SK-N-SH treated with all-trans-retinoic acid at 6 μM for 48 hours (cell line): ENCODE results near the gene MINK1.

ENCODE experiments used
- ATAC-seq: fragments of 200-7000 bp; cut with Tn5 transposase; 3 replicates; pipeline ENCODE4 v1.9.1; 2020; ENCODE audit warnings: mild to moderate bottlenecking, moderate library complexity
- ARNTL ChIP-seq: fragments of 450-650 bp; formaldehyde crosslinking; IDR thresholded peaks from 2 replicates; pipeline ENCODE4 v1.5.0; 2020; ENCODE audit warnings: low read depth, mild to moderate bottlenecking, moderate library complexity, borderline replicate concordance
- BACH2 ChIP-seq: fragments of 250-450 bp; sonication (Bioruptor Pico); IDR thresholded peaks from 2 replicates; pipeline ENCODE4 v1.9.0; 2021; ENCODE audit warnings: mild to moderate bottlenecking, borderline replicate concordance
- CSDC2 ChIP-seq: fragments of 250-450 bp; sonication (Bioruptor Pico); IDR thresholded peaks from 2 replicates; pipeline ENCODE4 v1.5.0; 2020; ENCODE audit warnings: mild to moderate bottlenecking, moderate library complexity
- GLIS3 ChIP-seq: fragments of 250-450 bp; sonication (Bioruptor Pico); IDR thresholded peaks from 2 replicates; pipeline ENCODE4 v1.5.0; 2020; ENCODE audit warnings: mild to moderate bottlenecking, moderate library complexity
- OSR1 ChIP-seq: fragments of 250-450 bp; sonication (Bioruptor Pico); IDR thresholded peaks from 2 replicates; pipeline ENCODE4 v1.8.0; 2022; ENCODE audit warnings: moderate library complexity, mild to moderate bottlenecking, inconsistent platforms
- PPARA ChIP-seq: fragments of 250-450 bp; sonication (Bioruptor Pico); IDR thresholded peaks from 2 replicates; pipeline ENCODE4 v1.5.0; 2020; ENCODE audit warnings: mild to moderate bottlenecking, borderline replicate concordance
- TCF4 ChIP-seq: fragments of 250-450 bp; sonication (Bioruptor Pico); IDR thresholded peaks from 2 replicates; pipeline ENCODE4 v1.8.0; 2021; ENCODE audit warnings: mild to moderate bottlenecking, moderate library complexity, borderline replicate concordance
- TOX ChIP-seq: fragments of 250-450 bp; sonication (Bioruptor Pico); IDR thresholded peaks from 2 replicates; pipeline ENCODE4 v1.8.0; 2021; ENCODE audit warnings: mild to moderate bottlenecking, moderate library complexity, borderline replicate concordance
- ZFP3 ChIP-seq: fragments of 250-450 bp; sonication (Bioruptor Pico); IDR thresholded peaks from 2 replicates; pipeline ENCODE4 v1.5.0; 2020; ENCODE audit warnings: mild to moderate bottlenecking, moderate library complexity
- ZFP30 ChIP-seq: fragments of 450-650 bp; formaldehyde crosslinking; IDR thresholded peaks from 2 replicates; pipeline ENCODE4 v1.5.0; 2022; ENCODE audit warnings: mild to moderate bottlenecking, moderate library complexity
- ZNF565 ChIP-seq: fragments of 450-650 bp; formaldehyde crosslinking; conservative IDR thresholded peaks from 2 replicates; pipeline ENCODE4 v1.5.0; 2020; ENCODE audit warnings: low read depth, mild to moderate bottlenecking, moderate library complexity
- ZNF70 ChIP-seq: fragments of 450-650 bp; formaldehyde crosslinking; IDR thresholded peaks from 2 replicates; pipeline ENCODE4 v1.5.0; 2020; ENCODE audit warnings: mild to moderate bottlenecking, moderate library complexity
- ZNF8 ChIP-seq: fragments of 450-650 bp; formaldehyde crosslinking; IDR thresholded peaks from 2 replicates; pipeline ENCODE4 v1.5.0; 2020; ENCODE audit warnings: mild to moderate bottlenecking, moderate library complexity
- TF ChIP-seq, protein P1 (sequence below): fragments of 250-450 bp; sonication (Bioruptor Pico); IDR thresholded peaks from 2 replicates; pipeline ENCODE4 v1.5.1; 2020; ENCODE audit warnings: low read depth, mild to moderate bottlenecking, moderate library complexity
- TF ChIP-seq, protein P2 (sequence below): fragments of 250-450 bp; sonication (Bioruptor Pico); IDR thresholded peaks from 2 replicates; pipeline ENCODE4 v1.8.0; 2020; ENCODE audit warnings: mild to moderate bottlenecking, moderate library complexity, borderline replicate concordance
- TF ChIP-seq, protein P3 (sequence below): fragments of 250-450 bp; sonication (Bioruptor Pico); IDR thresholded peaks from 2 replicates; pipeline ENCODE4 v1.5.1; 2021; ENCODE audit warnings: mild to moderate bottlenecking, moderate library complexity
- TF ChIP-seq, protein P4 (sequence below): fragments of 250-450 bp; sonication (Bioruptor Pico); IDR thresholded peaks from 2 replicates; pipeline ENCODE4 v1.5.0; 2020; ENCODE audit warnings: mild to moderate bottlenecking, moderate library complexity
- TF ChIP-seq, protein P5 (sequence below): fragments of 250-450 bp; sonication (Bioruptor Pico); IDR thresholded peaks from 2 replicates; pipeline ENCODE4 v1.8.0; 2021; ENCODE audit warnings: low read depth, mild to moderate bottlenecking, moderate library complexity, borderline replicate concordance

MINK1 gene

DNA sequence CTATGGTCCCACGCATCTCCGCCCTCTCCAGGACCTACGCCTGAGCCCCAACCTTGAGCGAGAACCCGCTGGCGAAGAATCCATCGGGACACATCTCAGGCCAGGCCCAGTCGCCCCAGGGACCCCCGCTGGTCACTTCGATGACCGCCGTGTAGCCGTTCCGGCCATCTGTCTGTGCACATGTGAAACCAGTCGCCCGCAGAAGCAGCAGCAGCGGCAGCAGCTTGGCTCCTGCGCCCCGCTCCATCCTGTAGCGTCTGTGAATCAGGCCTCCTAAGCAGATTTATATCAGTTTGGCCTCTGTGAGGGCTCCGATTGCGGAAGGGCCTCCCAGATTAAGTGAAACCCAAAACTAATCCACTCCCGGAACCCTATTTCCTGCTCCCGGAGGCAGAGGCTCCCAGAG is 47.0 kb upstream of the MINK1 start, which contains the start of gene VMO1:
VMO1 (minus strand) TSS at position 259 of the 406 bp plus-strand sequence; CDS start at position 247, 12 bp downstream.
- TF ChIP-seq ZNF70 (CRISPR knock-in tag), result no peak
- no peak for TF ChIP-seq PPARA (CRISPR knock-in tag)
- no peak for TF ChIP-seq TOX (CRISPR knock-in tag)
- TF ChIP-seq ARNTL (CRISPR knock-in tag), result no peak
- no peak for TF ChIP-seq GLIS3 (CRISPR knock-in tag)
- TF ChIP-seq, protein P1, sequence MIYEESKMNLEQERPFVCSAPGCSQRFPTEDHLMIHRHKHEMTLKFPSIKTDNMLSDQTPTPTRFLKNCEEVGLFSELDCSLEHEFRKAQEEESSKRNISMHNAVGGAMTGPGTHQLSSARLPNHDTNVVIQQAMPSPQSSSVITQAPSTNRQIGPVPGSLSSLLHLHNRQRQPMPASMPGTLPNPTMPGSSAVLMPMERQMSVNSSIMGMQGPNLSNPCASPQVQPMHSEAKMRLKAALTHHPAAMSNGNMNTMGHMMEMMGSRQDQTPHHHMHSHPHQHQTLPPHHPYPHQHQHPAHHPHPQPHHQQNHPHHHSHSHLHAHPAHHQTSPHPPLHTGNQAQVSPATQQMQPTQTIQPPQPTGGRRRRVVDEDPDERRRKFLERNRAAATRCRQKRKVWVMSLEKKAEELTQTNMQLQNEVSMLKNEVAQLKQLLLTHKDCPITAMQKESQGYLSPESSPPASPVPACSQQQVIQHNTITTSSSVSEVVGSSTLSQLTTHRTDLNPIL (CRISPR knock-in tag), result no peak
- no peak for TF ChIP-seq OSR1 (CRISPR knock-in tag)
- ATAC-seq, result no peak

DNA sequence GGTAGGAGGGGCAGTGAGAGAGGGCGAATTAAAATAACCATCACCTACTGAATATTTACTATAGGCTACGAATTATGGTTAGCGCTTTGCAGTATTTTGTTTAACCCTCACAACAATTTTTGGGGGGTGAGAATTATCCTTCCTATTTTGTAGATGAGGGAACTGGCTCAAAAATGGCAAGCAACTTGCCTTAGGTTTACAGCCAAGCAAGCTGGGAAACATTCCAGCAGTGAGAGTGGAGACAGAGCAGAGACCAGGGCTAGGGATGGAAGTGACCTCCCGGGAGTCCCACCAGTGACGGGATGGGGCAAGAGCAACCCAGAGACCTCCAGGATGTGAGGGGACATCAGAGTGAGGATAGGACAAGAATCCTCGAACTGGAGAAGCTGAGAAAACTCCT is 46.6 kb upstream of the MINK1 start:
- no peak for ATAC-seq

DNA sequence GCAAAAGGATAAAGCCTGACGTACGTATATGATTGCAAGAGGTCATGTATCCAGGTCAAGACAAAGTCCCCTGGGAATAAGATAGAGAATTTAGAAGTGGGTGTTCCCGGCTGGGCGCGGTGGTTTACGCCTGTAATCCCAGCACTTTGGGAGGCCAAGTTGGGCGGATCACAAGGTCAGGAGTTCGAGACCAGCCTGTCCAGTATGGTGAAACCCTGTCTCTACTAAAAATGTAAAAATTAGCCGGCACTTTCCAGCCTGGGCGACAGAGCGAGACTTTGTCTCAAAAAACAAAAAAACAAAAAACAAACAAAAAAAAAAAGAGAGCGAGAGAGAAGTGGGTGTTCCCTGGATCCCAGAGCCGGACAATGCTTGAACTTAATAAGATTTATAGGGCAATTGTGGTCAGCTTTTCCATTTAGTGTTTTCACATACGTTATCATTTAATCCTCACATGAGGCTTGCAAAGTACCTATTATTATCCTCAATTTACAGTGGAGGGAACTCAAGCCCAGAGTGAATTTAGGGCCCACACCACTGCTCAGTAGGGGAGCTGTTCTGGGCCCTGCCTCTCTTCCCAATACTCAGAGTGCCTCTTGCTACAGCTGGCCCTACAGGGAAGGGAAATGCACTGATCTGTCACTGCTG is 44.9 kb upstream of the MINK1 start:
- ATAC-seq, result no peak
- TF ChIP-seq, protein P2, sequence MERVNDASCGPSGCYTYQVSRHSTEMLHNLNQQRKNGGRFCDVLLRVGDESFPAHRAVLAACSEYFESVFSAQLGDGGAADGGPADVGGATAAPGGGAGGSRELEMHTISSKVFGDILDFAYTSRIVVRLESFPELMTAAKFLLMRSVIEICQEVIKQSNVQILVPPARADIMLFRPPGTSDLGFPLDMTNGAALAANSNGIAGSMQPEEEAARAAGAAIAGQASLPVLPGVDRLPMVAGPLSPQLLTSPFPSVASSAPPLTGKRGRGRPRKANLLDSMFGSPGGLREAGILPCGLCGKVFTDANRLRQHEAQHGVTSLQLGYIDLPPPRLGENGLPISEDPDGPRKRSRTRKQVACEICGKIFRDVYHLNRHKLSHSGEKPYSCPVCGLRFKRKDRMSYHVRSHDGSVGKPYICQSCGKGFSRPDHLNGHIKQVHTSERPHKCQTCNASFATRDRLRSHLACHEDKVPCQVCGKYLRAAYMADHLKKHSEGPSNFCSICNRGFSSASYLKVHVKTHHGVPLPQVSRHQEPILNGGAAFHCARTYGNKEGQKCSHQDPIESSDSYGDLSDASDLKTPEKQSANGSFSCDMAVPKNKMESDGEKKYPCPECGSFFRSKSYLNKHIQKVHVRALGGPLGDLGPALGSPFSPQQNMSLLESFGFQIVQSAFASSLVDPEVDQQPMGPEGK (CRISPR knock-in tag), result no peak
- TF ChIP-seq, protein P3, sequence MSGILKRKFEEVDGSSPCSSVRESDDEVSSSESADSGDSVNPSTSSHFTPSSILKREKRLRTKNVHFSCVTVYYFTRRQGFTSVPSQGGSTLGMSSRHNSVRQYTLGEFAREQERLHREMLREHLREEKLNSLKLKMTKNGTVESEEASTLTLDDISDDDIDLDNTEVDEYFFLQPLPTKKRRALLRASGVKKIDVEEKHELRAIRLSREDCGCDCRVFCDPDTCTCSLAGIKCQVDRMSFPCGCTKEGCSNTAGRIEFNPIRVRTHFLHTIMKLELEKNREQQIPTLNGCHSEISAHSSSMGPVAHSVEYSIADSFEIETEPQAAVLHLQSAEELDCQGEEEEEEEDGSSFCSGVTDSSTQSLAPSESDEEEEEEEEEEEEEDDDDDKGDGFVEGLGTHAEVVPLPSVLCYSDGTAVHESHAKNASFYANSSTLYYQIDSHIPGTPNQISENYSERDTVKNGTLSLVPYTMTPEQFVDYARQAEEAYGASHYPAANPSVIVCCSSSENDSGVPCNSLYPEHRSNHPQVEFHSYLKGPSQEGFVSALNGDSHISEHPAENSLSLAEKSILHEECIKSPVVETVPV (CRISPR knock-in tag), result no peak
- TF ChIP-seq GLIS3 (CRISPR knock-in tag) (no peak), PPARA (CRISPR knock-in tag) (no peak), ZNF8 (no peak), OSR1 (CRISPR knock-in tag) (no peak), ZFP3 (CRISPR knock-in tag) (no peak), ARNTL (CRISPR knock-in tag) (no peak), BACH2 (CRISPR knock-in tag) (no peak), TCF4 (CRISPR knock-in tag) (no peak), TOX (CRISPR knock-in tag) (no peak)
- TF ChIP-seq, protein P4, sequence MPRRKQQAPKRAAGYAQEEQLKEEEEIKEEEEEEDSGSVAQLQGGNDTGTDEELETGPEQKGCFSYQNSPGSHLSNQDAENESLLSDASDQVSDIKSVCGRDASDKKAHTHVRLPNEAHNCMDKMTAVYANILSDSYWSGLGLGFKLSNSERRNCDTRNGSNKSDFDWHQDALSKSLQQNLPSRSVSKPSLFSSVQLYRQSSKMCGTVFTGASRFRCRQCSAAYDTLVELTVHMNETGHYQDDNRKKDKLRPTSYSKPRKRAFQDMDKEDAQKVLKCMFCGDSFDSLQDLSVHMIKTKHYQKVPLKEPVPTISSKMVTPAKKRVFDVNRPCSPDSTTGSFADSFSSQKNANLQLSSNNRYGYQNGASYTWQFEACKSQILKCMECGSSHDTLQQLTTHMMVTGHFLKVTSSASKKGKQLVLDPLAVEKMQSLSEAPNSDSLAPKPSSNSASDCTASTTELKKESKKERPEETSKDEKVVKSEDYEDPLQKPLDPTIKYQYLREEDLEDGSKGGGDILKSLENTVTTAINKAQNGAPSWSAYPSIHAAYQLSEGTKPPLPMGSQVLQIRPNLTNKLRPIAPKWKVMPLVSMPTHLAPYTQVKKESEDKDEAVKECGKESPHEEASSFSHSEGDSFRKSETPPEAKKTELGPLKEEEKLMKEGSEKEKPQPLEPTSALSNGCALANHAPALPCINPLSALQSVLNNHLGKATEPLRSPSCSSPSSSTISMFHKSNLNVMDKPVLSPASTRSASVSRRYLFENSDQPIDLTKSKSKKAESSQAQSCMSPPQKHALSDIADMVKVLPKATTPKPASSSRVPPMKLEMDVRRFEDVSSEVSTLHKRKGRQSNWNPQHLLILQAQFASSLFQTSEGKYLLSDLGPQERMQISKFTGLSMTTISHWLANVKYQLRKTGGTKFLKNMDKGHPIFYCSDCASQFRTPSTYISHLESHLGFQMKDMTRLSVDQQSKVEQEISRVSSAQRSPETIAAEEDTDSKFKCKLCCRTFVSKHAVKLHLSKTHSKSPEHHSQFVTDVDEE (CRISPR knock-in tag), result no peak
- TF ChIP-seq, protein P5, sequence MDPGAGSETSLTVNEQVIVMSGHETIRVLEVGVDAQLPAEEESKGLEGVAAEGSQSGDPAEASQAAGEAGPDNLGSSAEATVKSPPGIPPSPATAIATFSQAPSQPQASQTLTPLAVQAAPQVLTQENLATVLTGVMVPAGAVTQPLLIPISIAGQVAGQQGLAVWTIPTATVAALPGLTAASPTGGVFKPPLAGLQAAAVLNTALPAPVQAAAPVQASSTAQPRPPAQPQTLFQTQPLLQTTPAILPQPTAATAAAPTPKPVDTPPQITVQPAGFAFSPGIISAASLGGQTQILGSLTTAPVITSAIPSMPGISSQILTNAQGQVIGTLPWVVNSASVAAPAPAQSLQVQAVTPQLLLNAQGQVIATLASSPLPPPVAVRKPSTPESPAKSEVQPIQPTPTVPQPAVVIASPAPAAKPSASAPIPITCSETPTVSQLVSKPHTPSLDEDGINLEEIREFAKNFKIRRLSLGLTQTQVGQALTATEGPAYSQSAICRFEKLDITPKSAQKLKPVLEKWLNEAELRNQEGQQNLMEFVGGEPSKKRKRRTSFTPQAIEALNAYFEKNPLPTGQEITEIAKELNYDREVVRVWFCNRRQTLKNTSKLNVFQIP (CRISPR knock-in tag), result no peak

More for the DNA sequence above, 46.6 kb upstream of the MINK1 start:
- TF ChIP-seq ZNF70 (CRISPR knock-in tag) (no peak), OSR1 (CRISPR knock-in tag) (no peak), ZFP30 (CRISPR knock-in tag) (no peak), ZNF565 (CRISPR knock-in tag) (no peak), PPARA (CRISPR knock-in tag) (no peak), GLIS3 (CRISPR knock-in tag) (no peak), CSDC2 (no peak)
- TF ChIP-seq, protein P1 (CRISPR knock-in tag), result no peak
